ENCODE measurements around the gene PCDH1.
A peak's percentile ranks its signal among the peaks of the same experiment; 100 is the strongest.
"Not testable (repeated sequence)": the region's sequence is repeated elsewhere in the genome, so short reads cannot be mapped to it uniquely, and the experiment has no call there.

The PCDH1 gene

DNA sequence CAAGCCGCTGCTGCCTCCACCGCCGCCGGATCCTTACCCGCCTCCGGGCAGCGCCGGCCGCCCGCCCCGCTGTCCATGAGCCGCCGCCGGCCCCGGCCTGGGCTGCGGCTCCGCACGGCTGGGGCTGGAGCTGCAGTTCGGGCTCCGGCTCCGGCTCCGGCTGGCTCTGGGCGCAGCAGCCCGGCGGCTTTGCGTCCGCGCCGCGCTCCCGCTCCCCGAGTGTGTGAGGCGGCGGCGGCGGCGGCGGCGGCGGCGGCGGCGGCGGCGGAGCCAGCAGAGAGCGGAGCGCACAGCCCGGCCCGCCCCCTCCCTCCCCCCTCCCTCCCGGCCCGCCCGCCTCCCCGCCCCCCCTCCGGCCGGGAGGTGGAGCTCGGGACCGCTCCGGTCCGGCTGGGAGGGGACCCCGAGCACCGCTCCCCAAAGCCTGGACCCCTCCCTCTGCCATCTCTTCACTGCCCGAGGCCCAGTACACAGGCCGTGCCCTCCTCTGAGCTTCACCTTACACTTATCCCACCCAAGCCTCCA is at the start of gene PCDH1:
PCDH1 (minus strand) TSS at position 225 of the 525 bp plus-strand sequence; CDS start at position 77, 148 bp downstream.
- FAIRE-seq = no peak

DNA sequence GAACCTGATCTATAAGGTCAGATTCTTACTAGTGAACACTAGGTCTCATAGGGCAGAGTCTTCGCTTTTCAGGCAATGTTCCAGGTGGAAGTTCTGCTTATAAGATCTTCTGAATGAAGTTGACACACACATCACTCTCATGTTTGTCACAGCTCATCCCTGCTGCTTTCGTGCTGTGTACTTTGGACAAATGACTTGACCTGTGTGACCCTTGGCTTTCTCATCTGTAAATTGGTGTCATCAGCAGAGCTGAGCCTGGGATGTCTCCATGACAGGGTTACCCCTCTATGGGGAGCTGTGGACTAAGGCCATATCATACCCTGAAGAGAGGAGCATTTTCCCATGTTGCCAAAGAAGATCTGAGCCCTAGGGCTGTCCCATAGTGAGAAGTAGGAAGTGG is 48.2 kb upstream of the PCDH1 start:
- FAIRE-seq = no peak

DNA sequence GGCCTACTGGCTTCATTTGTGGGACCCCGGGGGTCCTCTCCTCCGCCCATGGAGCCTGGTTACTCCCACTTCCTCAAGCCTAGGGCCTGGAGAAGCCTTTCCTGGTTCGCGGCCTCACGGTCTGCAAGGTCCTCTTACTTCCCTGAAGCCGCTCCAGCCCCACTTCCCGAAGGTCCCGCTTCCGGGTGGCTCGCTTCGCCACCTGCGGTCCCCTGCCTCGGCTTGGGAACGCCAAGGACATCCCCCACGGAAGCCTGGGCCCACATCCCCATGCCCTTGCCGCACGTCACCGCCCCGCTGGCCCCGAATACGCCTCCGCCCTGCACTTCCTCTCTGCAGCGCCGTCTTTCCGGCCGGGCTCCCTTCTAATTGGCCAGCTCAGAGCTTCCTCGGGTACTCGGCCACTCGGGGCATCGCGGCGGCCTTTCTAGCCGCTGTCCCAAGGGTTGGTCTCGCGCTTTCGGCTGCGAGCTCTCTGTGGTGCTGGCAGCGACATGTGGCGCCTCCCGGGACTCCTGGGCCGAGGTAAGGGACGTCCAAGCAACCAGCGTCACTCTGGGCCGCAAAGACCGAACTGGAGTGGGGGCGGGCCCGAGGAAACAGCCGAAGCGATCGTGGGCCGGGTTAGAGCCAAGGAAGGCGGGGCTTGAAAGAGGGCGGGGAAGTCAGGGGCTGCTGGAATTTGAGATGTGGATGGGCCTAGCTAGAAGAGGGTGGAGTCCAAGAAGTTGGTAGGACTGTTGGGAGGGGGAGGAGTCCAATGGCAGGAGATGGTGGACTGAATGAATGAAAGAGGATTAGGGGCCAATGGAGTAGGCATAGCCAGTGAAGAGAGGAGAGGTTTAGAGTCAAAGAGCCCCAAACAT is 45.5 kb upstream of the PCDH1 start, which contains the start of gene DELE1:
DELE1 (plus strand) TSS at position 424 of the 866 bp plus-strand sequence; CDS start at position 495, 71 bp downstream.
- peak; percentile 23 for FAIRE-seq

DNA sequence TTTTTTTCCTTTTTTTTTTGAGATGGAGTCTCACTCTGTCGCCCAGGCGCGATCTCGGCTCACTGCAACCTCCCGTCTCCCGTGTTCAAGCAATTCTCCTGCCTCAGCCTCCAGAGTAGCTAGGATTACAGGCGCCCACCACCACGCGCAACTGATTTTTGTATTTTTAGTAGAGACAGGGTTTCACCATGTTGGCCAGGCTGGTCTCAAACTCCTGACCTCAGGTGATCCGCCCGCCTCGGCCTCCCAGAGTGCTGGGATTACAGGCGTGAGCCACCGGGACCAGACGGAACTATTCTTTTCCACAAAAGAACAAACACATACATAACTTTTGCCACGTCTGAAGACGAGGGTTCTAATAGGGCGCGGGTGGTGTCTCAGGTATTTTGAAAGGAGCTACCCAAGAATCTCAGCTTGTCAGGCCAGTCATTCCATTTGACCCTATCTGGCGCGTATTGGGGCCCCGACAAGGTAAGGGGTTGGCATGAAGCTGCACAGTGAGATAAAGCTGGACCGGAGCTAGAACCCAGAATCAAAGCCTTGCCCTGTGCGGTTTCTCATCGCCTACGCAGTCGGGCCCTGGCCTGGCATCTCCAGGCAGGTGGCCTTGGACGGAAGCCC is 44.7 kb upstream of the PCDH1 start:
- FAIRE-seq = not testable (repeated sequence)

DNA sequence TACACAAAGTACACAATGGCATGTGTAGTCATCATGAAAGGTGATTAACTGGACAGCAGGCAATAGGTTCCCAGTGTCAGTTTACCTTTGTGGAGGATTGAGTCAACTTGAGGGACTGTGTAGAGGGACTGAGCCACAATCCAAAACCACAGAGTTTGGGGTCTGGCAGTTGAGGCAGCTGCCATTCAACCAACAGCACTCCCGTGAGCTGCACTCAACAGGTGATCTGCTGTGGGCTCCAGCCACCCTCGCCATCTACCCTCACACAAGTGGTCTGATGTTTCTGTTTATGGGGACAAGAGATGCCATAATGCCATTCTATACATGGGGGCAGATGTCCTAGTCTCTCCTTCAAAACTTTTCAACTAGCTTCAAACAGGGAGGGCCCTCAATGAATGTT is 42.6 kb upstream of the PCDH1 start:
- FAIRE-seq = no peak

DNA sequence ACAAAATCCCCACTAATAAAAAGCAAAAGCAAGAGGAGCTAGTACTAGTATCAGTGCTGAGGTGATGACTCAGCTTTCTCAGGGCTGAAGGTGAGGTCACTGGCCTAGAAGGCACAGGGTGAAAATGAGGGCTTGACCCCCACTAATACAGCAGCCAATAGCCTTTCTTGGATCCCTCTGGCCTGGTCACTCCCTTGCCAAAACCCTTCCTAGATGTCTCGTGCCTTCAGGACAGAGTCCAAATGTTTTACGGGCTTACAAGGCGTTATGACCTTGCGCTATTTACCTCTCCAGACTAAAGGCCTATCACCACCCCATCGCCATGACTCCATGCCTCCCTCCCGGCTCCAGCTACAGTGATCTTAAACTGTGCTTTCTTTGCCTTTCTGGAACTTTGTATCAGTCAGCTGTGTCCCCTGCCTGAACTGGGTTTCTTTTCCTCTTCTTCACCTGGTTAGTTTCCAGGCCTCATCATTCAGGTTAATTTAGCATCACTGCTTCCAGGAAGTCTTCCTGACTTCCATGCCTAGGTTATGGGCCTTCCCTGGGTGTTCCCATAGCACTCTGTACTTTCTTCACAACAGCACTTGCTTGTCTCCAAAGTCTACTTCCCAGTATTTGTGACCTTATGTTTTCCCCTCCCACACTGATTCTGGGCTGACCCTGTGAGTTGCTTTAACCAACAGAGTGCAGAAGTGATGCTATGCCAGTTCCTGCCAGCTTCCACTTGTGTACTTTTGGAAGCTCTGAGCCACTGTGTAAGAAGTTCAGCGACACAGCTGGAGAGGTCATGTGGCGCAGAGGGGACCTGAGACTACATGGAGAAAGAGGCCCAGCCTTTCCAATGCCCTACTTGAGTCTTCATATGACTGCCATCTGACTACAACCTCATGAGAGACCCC is 41.3 kb upstream of the PCDH1 start:
- no peak for FAIRE-seq

DNA sequence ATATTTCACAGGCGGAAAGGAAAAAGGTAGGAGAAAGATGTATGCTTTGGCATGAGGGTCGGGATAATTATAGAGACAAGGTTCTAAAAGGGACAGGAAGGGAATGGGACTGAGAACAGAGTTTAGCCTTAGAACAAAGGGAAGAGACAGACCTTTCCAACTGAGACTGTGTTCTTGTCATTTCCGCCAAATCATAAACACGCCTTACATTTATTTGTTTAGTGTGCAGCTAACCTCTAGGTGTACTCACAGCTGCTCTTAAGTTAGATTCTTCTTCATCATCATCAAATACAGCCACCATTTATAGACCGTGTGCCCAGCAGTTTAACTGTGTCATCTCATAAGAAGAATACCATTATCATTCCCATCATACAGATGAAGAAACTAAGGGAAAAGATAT is 39.5 kb upstream of the PCDH1 start:
- no peak for FAIRE-seq

DNA sequence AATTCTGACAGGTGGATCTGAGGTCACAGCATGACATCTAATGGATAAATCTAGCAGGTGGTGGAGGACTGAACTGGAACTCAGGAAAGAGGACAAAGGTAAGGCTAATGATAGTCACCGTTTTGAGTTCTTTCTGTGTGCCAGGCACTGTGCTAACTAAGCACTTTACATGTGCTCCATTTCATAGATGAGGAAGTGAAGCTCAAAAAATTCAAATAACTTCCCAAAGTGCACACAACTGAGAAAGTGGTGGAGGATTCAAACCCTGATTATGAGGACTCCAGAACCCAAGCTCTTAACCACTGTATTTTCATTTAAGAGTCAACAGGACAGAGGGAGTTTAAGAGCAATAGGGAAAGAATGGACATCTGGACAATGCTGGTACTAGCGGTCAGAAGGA is 38.3 kb upstream of the PCDH1 start:
- FAIRE-seq = no peak

DNA sequence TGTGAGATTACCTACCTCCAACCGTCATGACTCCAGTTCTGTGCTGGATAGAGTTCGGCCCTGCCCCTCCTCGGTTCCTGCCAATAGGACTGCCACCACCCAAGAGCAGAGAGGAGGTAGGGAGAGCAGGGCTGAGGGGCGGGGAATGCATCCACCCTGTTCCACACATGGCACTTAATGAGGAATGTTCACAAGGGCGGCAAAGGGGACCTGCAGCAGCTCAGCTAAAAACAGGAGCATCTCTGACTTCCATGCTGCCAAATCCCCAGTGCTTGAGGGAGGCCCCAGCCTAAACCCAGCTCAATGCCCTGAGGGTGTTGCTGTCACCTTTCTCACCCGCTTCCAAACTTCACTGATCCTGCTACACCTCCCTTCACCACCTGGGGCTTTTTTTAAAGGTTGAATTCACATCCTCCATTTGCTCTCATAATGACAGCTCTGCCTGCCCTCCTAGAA is 37.7 kb upstream of the PCDH1 start:
- no peak for FAIRE-seq

DNA sequence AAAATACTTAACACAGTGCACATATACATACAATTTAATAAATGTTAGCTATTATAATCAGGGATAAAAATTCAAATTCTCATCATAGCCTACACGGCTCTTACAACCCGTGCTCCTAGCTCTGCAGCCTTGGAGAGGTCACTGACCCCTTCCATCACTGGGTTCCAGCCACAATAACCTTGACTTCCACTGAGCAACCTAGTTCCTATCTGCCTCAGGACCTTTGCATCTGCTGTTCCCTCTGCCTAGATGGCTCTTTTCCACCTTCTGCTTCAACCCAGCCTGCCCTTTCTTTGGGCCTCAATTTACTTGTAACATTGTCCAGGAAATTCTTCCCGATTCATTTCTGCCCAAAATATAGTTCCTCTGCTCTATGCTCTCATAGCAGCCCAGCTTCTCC is 36.6 kb upstream of the PCDH1 start:
- FAIRE-seq = no peak

DNA sequence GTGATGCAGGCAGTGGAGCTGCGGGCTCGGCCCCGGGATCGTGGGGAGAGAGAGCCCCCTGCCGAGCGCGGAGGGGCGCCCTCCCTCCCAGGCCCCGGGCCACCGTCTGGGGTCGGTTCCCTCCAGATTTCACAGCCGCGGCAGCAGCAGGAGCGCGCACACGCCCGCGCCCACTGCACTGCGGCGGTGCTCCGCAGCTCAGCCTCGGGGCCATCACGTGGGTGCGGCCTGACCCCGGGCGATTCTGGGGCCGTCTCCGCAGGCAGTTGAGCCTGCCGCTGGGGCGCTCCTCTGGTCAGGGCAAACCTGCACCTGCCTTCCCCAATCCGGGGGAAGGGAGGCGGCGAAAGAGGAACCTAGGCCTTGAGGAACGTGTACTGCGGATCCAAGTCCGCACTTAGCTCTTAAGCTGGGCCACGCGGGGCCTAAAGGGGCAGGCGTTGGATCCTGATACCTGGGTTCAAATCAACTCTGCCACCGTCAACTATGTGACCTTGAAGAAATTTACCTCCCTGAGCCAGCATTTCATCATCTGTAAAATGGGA is 36.1 kb upstream of the PCDH1 start:
- FAIRE-seq = no peak

DNA sequence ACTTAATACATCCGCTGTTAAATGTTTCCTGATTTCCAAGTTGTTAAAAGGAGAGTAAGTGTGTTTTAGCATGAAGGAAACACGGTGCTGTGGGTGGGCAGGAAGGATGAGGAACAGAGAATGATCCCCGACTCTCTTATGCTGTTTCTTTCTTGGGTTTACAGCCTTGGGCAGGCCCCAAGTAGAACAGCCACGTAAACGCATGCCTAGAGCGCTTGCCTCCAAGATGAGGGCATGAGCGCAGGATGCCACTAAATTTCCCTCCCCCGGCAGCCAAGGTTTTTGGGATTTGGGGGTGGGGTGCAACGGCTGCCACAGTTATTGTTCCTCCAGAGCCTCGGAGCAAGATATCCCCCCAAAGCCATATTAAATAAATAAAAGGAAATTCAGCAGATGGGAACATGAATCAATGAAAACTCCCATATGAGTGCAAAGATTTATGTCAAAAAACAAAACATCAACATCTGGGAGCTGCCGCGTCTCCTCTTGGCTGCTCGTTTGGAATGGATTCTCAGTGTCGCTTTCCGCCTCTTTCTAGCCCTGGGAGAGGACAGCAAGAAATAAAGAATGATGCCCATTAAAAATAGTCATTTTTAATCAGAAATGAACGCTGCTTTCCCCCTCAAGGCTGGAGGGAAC is 35.5 kb upstream of the PCDH1 start:
- no peak for FAIRE-seq

DNA sequence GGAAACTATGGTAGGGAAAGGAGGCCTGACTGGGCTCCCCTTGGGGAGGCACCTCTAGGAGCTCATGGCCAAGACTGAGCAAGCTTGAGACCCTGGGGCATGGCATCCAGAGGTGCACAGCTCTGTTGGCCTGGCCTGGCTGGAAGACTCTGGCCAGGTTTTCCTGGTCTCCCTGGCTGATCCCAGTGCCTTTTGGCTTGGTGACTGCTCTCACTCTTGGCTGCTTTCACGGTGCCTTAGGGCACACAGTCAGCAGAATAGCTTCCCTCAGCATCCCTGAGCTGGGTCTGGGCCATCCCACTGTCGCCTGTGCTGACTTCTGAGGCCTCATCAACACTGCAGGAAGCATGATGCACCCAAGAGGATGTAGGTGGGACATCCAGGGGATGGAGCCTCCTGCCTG is 32.1 kb upstream of the PCDH1 start:
- no peak for FAIRE-seq

DNA sequence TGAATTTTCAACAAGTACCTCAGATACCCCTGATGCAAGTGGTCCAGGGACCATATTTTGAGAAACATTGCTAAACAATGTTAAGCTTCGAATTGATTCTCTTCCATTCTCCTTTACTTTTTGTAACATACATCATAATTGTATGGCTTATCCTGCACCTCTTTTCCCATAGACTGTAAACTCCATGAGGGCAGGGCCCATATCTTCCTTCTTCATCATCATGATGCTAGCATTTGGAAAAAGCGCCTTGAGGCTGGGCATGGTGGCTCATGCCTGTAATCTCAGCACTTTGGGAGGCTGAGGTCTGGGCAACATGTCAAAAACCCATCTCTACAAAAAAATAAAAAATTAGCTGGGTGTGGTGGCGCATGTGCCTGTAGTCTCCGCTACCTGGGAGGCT is 31.0 kb upstream of the PCDH1 start:
- no peak for FAIRE-seq

DNA sequence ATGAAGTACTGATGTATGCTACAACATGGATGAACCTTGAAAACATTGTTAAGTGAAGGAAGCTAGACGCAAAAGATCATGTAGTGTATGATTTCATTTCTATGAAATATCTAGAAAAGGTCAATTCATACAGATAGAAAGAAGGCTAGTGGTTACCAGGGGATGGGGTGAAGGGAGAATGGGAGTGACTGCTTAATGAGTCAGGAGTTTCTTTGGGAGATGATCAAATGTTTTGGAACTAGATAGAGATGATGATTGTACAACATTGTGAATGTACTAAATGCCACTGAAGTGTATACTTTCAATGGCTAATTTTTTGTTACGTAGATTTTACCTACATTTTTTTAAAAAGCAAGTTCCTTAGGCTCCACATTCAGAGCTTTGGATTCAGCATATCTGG is 30.6 kb upstream of the PCDH1 start:
- no peak for FAIRE-seq

DNA sequence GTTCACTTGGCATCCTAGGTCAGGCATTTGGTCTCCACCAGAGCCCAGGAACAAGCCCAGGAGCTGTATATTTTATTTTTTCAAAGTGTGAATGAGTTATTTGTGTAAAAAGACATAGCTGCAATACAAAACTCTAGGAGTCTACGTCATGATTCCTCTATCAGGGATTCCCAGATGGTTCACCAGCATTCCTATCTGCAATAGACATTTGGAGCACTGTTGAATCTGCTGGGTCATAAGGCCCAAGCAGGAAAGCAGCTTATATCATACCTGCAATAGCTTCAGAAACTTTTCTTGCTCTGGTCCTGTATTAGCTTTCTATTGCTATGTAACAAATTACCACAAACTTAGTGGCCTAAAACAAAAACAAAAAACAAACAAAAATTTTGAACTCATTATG is 28.8 kb upstream of the PCDH1 start:
- FAIRE-seq = no peak

DNA sequence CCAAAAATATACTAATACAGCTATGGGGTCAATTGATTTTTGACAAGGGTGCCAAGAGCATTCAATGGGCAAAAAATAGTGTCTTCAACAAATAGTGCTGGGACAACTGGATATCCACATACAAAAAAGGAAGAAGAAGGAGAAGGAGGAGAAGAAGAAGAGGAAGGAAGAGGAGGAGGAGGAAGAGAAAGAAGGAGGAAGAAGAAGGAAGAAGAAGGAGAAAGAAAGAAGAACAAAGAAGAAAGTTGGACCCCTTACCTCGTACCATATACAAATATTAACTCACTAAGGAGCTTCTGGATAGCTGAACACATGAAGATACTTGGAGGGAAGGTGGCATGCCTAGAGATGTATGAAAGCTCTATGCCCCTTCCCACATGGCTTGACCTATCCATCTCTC is 28.3 kb upstream of the PCDH1 start:
- FAIRE-seq = no peak

DNA sequence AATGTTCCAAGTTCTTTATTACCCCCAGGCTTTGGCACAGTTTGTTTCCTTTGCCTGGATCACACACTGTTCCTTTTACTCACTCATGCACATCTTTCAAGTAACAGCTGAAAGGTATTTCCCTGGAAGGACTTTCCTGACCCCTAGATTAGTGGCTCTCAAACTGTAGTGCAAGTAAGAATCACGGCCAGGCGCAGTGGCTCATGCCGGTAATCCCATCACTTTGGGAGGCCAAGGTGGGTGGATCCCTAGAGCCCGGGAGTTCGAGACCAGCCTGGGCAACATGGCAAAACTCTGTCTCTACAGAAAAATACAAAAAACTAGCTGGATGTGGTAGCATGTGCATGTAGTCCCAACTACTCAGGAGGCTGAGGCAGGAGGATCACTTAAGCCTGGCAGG is 26.3 kb upstream of the PCDH1 start:
- FAIRE-seq = no peak

DNA sequence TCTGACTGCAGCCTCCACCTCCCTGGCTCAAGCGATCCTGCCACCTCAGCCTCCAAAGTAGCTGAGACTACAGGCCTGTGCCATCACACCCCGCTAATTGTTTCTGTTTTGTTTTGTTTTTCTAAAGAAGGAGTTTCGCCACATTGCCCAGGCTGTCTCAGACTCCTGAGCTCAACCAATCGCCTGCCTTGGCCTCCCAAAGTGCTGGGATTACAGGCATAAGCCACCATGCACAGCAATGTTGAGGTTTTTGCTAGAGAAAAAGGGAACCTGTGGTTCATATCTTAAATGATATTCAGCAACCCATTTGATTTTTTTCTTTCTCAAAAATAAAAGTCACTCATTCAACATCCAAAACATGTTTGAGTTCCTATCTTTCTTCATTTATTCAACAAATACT is 25.1 kb upstream of the PCDH1 start:
- no peak for FAIRE-seq

DNA sequence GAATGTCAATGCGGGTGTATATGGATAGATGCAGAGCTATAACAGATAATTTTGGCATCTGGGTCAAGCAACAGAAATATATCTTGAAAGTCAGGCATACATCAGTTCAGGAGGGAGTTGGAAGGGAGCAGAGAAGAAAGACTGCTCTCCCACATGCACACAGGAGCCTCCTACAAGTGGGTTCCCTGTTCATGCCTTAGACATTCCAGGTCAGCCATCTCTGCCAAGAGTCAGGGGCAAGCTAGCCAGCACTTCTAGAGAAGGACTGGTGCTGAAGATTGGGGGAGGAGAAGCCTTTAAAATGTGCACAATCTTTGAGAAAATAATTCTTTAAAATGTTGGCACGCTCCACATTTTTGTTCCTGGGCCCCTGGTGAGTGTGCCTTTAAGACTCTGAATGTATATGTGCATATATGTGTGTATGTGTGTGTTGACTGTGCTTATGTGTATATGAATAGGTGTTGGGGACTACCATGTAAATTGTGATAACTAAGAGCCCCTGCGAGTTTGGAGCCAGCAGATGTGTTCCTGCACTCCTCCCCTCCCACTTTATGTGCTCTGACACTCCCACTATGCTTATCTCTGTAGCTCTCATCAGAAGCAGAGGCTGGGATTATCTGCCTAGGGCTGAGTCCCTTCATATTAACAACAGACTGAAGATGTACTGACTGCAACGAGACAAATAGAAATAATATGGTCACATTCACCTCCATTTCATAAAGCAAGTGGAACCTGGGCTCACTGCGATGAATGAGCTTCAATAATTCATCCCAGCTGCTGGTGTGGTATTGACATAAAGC is 24.0 kb upstream of the PCDH1 start:
- no peak for FAIRE-seq

DNA sequence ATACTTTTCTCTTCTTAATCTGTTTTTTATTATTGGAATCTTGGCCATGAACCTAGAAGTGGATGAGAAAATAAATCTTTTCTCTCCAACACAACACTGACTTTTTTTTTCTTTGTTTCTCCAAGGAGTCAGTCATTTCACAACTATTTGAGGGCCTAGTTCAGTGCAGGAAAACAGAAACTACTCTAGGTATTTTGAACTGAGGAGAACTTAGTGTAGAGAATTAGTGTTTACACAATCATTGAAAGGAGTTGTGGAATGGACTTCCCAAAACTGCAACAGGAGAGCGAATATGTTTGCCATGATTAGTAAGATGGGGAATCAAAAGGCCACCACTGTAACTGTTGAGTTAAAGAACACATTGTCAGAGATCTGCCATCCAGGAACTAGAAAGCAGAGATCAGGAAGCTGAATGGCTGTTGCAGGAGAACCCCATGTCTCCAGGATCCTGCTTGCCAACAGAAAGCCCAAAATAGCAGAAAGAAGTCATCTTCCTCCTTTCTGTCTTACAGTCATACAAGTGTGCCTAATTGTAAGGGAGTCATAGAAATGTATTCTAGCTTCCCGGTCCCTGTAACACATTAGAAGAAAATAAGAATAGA is 20.3 kb upstream of the PCDH1 start:
- no peak for FAIRE-seq

Data from endometrium (tissue), 2 donors.